Measurements from ENCODE around the gene CPT2.

Gene CPT2

DNA sequence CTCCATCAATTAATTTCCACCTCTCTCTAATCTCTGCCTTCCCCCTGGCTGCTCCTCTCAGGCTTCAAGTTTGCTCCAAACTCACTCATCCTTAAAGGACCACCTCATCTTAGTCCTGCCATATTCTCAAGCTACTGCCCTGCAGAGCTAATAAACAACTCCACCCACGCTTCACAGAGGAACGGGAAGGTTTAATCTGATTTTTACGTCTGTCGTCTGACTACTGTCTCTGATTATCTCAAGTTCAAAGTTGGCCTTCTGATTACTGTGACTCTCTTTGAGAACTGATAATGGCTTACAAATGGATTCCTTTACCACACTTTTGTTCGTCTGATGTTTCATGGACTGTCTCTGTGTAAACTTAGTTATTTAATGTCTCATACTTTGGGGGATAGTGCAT, 7.6 kb upstream of the CPT2 start:
- TF ChIP-seq, protein P1, sequence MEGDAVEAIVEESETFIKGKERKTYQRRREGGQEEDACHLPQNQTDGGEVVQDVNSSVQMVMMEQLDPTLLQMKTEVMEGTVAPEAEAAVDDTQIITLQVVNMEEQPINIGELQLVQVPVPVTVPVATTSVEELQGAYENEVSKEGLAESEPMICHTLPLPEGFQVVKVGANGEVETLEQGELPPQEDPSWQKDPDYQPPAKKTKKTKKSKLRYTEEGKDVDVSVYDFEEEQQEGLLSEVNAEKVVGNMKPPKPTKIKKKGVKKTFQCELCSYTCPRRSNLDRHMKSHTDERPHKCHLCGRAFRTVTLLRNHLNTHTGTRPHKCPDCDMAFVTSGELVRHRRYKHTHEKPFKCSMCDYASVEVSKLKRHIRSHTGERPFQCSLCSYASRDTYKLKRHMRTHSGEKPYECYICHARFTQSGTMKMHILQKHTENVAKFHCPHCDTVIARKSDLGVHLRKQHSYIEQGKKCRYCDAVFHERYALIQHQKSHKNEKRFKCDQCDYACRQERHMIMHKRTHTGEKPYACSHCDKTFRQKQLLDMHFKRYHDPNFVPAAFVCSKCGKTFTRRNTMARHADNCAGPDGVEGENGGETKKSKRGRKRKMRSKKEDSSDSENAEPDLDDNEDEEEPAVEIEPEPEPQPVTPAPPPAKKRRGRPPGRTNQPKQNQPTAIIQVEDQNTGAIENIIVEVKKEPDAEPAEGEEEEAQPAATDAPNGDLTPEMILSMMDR (IDR thresholded peaks at IDR 0.05; ENCODE audit: insufficient read depth, missing control alignments) = no peak
- FAIRE-seq (no peak), DNase-seq (ENCODE audit: insufficient read length, low spot score) (no peak)

DNA sequence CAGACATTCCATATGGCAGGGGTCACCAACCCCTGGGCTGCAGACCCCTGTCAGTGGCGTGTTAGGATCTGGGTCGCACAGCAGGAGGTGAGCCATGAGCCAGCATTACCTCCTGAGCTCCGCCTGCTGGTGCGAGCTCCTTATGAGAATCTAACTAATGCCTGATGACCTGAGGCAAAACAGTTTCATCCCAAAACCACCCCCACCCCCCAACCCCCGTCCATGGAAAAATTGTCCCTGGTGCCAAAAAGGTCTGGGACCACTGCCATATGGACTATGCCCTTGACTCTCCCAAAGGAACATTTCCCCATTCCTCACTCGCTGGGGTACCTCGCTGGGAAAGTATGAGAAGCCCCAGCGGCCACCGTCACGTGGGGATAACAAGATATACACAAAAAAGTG, 6.4 kb upstream of the CPT2 start:
- FAIRE-seq (no peak), DNase-seq (ENCODE audit: insufficient read length, low spot score) (no peak)
- TF ChIP-seq, protein P1 (IDR thresholded peaks at IDR 0.05; ENCODE audit: insufficient read depth, missing control alignments) = no peak

- TF ChIP-seq, protein P1 (IDR thresholded peaks at IDR 0.05; ENCODE audit: insufficient read depth, missing control alignments) = no peak
- no peak for DNase-seq (ENCODE audit: insufficient read length, low spot score)
- FAIRE-seq = no peak
These were observed 1.2 kb upstream of the CPT2 start for GRCh38 chr1:53195246-53196016.

- DNase-seq (ENCODE audit: insufficient read length, low spot score) = no peak
- no peak for FAIRE-seq
- TF ChIP-seq, protein P1 (IDR thresholded peaks at IDR 0.05; ENCODE audit: insufficient read depth, missing control alignments) = no peak
These were observed 573 bp upstream of the CPT2 start for GRCh38 chr1:53196017-53196484.

- DNase-seq (ENCODE audit: insufficient read length, low spot score) (no peak), FAIRE-seq (no peak)
- TF ChIP-seq, protein P1 (IDR thresholded peaks at IDR 0.05; ENCODE audit: insufficient read depth, missing control alignments) = no peak
These were observed 922 bp downstream of the CPT2 start for GRCh38 chr1:53197291-53198200.

DNA sequence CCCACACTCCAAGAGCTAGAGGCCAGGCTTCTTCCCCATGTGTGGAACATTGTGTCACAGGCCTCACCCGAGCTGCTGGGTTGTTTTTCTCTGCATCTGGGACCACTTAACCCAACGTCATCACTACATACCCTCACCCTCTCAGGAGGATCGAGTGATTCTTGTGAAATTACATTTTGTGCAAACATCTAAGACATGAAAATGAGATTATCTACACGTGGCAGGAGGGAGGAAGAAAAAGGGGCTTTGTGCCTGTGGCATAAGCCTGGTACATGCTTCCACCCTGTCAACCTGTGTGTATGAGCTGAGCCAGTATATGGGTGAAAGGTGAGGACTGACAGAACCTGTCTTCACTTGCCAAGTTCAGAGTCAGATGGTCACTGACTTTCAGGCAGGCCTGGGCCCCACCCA, 1.6 kb downstream of the CPT2 start:
- DNase-seq (ENCODE audit: insufficient read length, low spot score) (no peak), FAIRE-seq (no peak)
- TF ChIP-seq, protein P1 (IDR thresholded peaks at IDR 0.05; ENCODE audit: insufficient read depth, missing control alignments) = no peak

All from D721Med (cell line).